PC-9 (cell line): ENCODE results near the gene OTOP2. TPM values are rescaled to one million over a fixed set of nuclear protein-coding genes. Genes with fewer than 3 reads are reported as not detected.

ENCODE experiments used
- BruUV-seq: library from RNA; stranded (reverse); fragments of 400-500 nt; replicated peaks from 2 replicates; lab custom pipeline; 2021; lab: Mats Ljungman, UMichigan
- CTCF ChIA-PET: fragments of 300-600 bp; sonication (Branson Sonifier 250); formaldehyde crosslinking; loops from one replicate; lab custom pipeline; 2022; ENCODE audit warnings: antibody characterized with exemption; lab: Charles Lee
- POLR2A ChIA-PET: fragments of 300-600 bp; sonication (Branson Sonifier 250); formaldehyde crosslinking; loops from one replicate; lab custom pipeline; 2022; ENCODE audit warnings: antibody characterized with exemption; ENCODE audit not compliant: unreplicated experiment; lab: Charles Lee
- DNase-seq, 2 experiments: peaks; one replicate each; pipeline versions ENCODE4 v3.0.0 to v3.0.0-alpha.2; 2015 to 2022; ENCODE audit warnings: mixed read lengths in 1 of 2
- H2AFZ ChIP-seq: fragments of 200-600 bp; sonication (generic); 2 replicates; pipeline ENCODE4 v1.8.1; 2017; ENCODE audit warnings: antibody characterized with exemption
- H3F3A ChIP-seq: fragments of 200-600 bp; sonication (generic); 2 replicates; pipeline ENCODE4 v1.8.1; 2017; ENCODE audit warnings: antibody characterized with exemption, mild to moderate bottlenecking, low read depth; ENCODE audit not compliant: insufficient read depth
- H3K27ac ChIP-seq: fragments of 200-600 bp; sonication (generic); 2 replicates; pipeline ENCODE4 v1.6.1; 2016; ENCODE audit warnings: mixed run types
- H3K27me3 ChIP-seq: fragments of 200-600 bp; sonication (generic); 2 replicates; pipeline ENCODE4 v1.6.1; 2016; ENCODE audit warnings: low read depth, mixed run types; ENCODE audit not compliant: insufficient read depth
- H3K36me3 ChIP-seq: fragments of 200-600 bp; sonication (generic); 2 replicates; pipeline ENCODE4 v1.6.1; 2016; ENCODE audit warnings: low read depth, mixed run types
- H3K4me1 ChIP-seq: fragments of 200-600 bp; sonication (generic); replicated peaks from 2 replicates; pipeline ENCODE4 v1.6.1; 2016; ENCODE audit warnings: mixed run types; ENCODE audit not compliant: insufficient read depth
- H3K4me2 ChIP-seq: fragments of 200-600 bp; sonication (generic); 2 replicates; pipeline ENCODE4 v1.6.1; 2017; ENCODE audit warnings: mixed run types
- H3K4me3 ChIP-seq: fragments of 200-600 bp; sonication (generic); 2 replicates; pipeline ENCODE4 v1.6.1; 2016; ENCODE audit warnings: mixed run types
- H3K79me2 ChIP-seq: fragments of 200-600 bp; sonication (generic); 2 replicates; pipeline ENCODE4 v1.6.1; 2017; ENCODE audit warnings: low read depth, mixed run types
- H3K9me2 ChIP-seq: fragments of 200-600 bp; sonication (generic); 2 replicates; pipeline ENCODE4 v1.8.1; 2017; ENCODE audit warnings: mild to moderate bottlenecking; ENCODE audit not compliant: insufficient read depth
- H3K9me3 ChIP-seq: fragments of 200-600 bp; sonication (generic); 2 replicates; pipeline ENCODE4 v1.8.1; 2016; ENCODE audit warnings: low read depth; ENCODE audit not compliant: insufficient read depth
- H4K20me1 ChIP-seq: fragments of 200-600 bp; sonication (generic); 2 replicates; pipeline ENCODE4 v1.8.1; 2017; ENCODE audit not compliant: insufficient read depth
- EZH2 ChIP-seq: fragments of 200-600 bp; sonication (generic); IDR thresholded peaks from 2 replicates; pipeline ENCODE4 v1.8.0; 2017; ENCODE audit warnings: antibody characterized with exemption, low read depth
- intact Hi-C: fragments of 100-400 bp; cut with micrococcal nuclease; formaldehyde crosslinking; loops from one replicate; pipeline ENCODE4 v1.10.0; 2022; ENCODE audit not compliant: unreplicated experiment
- total RNA-seq: library from RNA; stranded (reverse); gene quantifications from 2 replicates; pipeline ENCODE4 v1.2.3, GENCODE V29; 2021
- TF ChIP-seq, protein P1 (sequence below): fragments of 200-600 bp; sonication (generic); conservative IDR thresholded peaks from 2 replicates; pipeline ENCODE4 v1.6.1; 2017; ENCODE audit warnings: mixed run types, antibody characterized with exemption, mild to moderate bottlenecking, moderate library complexity

Gene OTOP2
- total RNA-seq, 1 experiment from 2014 or later = not detected

DNA sequence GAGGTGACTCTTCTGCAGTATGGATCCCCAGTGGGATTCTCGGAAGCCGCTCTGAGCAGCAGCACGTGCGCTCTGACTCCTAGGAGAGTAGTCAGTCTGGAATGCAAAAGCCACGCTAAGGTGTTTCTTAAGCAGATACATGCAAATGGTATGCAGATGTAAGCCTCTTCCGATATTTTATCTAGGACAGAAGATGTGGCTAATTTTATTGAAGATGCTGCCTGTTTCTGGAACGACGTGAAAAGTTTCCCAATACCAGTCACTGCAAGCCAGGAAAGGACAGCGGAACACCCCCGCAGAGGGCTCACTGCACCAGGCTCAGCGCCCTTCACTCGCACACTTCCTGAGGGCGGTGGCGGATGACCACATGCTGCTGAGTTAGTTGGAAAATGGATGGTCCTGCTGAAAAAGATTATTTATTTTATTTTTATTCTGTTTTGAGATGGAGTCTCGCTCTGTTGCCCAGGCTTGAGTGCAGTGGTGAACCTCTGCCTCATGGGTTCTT is 40.8 kb upstream of the OTOP2 start:
- Histone ChIP-seq H2AFZ (no peak overlapping the region), H3K9me2 (no peaks in the 10 kb centered on the region), H3K4me2 (no peak overlapping the region), H3K4me3 (no peak overlapping the region), H3K27me3 (no peaks in the 10 kb centered on the region; the same call in 1 of the 2 replicates), H3F3A (0 out of 2 replicates have a peak, but pooled peaks cover 4% of the 10 kb centered on the region), H3K27ac (no peak overlapping the region), H3K79me2 (no peaks in the 10 kb centered on the region), H3K9me3 (no peaks in the 10 kb centered on the region), H3K4me1 (peaks cover 4% of the 10 kb centered on the region), H4K20me1 (no peaks in the 10 kb centered on the region), H3K36me3 (no peaks in the 10 kb centered on the region)
- CTCF ChIA-PET = no interaction called here
- TF ChIP-seq EZH2 = no peak
- TF ChIP-seq, protein P1, sequence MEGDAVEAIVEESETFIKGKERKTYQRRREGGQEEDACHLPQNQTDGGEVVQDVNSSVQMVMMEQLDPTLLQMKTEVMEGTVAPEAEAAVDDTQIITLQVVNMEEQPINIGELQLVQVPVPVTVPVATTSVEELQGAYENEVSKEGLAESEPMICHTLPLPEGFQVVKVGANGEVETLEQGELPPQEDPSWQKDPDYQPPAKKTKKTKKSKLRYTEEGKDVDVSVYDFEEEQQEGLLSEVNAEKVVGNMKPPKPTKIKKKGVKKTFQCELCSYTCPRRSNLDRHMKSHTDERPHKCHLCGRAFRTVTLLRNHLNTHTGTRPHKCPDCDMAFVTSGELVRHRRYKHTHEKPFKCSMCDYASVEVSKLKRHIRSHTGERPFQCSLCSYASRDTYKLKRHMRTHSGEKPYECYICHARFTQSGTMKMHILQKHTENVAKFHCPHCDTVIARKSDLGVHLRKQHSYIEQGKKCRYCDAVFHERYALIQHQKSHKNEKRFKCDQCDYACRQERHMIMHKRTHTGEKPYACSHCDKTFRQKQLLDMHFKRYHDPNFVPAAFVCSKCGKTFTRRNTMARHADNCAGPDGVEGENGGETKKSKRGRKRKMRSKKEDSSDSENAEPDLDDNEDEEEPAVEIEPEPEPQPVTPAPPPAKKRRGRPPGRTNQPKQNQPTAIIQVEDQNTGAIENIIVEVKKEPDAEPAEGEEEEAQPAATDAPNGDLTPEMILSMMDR = no peak
- POLR2A ChIA-PET = no interaction called here
- BruUV-seq = no TSS peak
- intact Hi-C loops = no loop called here
- no peak for DNase-seq

DNA sequence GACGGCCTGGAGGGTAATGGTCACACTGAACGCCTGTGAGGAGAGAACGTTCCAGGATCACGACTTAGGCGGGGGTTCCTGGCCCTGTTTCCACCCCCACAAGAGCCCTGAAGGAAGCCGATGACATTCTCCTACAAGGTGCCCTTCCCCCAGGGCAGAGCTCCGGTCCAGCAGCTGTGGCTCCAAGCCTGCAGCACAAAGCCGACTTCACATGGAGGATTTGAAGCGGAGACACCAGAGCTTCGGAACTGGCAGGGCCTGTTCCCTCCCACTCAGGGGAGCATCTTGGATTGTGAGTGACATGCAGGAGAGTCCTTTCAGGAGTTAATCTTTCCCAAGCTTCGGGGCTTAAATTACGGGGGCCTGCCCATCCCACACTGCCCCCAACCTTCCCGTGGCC is 35.6 kb upstream of the OTOP2 start:
- Histone ChIP-seq H3K4me1 (no peaks in the 10 kb centered on the region), H3K9me2 (no peaks in the 10 kb centered on the region), H3K4me3 (no peak overlapping the region), H3K79me2 (no peaks in the 10 kb centered on the region), H3F3A (no peaks in the 10 kb centered on the region), H3K27ac (no peak overlapping the region), H2AFZ (no peak overlapping the region), H3K4me2 (no peak overlapping the region), H4K20me1 (no peaks in the 10 kb centered on the region), H3K36me3 (no peaks in the 10 kb centered on the region), H3K9me3 (no peaks in the 10 kb centered on the region), H3K27me3 (peaks cover 15% of the 10 kb centered on the region; the same call in 1 of the 2 replicates)
- BruUV-seq = no TSS peak
- CTCF ChIA-PET = interaction anchor here (0.5 to 1.0 kb wide), 3 partner anchors 9 to 17 kb away, joined by 3 read pairs; no protein-coding TSS in a partner anchor
- no peak for DNase-seq
- intact Hi-C loops = no loop called here
- POLR2A ChIA-PET = no interaction called here
- TF ChIP-seq EZH2 = no peak
- TF ChIP-seq, protein P1 = no peak

- no peaks in the 10 kb centered on the region for H3K9me2 ChIP-seq
- H3K4me1 ChIP-seq = no peaks in the 10 kb centered on the region
- POLR2A ChIA-PET = interaction anchor here (0.6 kb wide), 1 partner anchor 364 kb away, joined by 14 read pairs; no protein-coding TSS in a partner anchor
- no peak overlapping the region for H3K27ac ChIP-seq
- no peak overlapping the region for H3K4me2 ChIP-seq
- no peaks in the 10 kb centered on the region for H4K20me1 ChIP-seq
- H3K9me3 ChIP-seq = no peaks in the 10 kb centered on the region
- H3K27me3 ChIP-seq = peaks cover 32% of the 10 kb centered on the region
- no peaks in the 10 kb centered on the region for H3K36me3 ChIP-seq
- TF ChIP-seq EZH2 = no peak
- TF ChIP-seq, protein P1 = no peak
- H3K79me2 ChIP-seq = no peaks in the 10 kb centered on the region
- intact Hi-C loops = no loop called here
- H3F3A ChIP-seq = no peaks in the 10 kb centered on the region
- no TSS peak for BruUV-seq
- no peak overlapping the region for H2AFZ ChIP-seq
- DNase-seq = no peak
- CTCF ChIA-PET = no interaction called here
- H3K4me3 ChIP-seq = no peak overlapping the region
Observed at GRCh38 chr17:74890554-74890953, 33.5 kb upstream of the OTOP2 start.
